A673 (cell line): ENCODE data around the gene MFRP. TPM values are rescaled to one million over a fixed set of nuclear protein-coding genes. Genes with fewer than 3 reads are reported as not detected.
A peak's percentile ranks its signal among the peaks of the same experiment; 100 is the strongest.

Source experiments
- BruUV-seq: library from RNA; stranded (reverse); fragments of 400-500 nt; replicated peaks from 2 replicates; lab custom pipeline; 2021; lab: Mats Ljungman, UMichigan
- CTCF ChIA-PET: fragments of 300-600 bp; sonication (Branson Sonifier 250); formaldehyde crosslinking; loops from one replicate; lab custom pipeline; 2022; ENCODE audit warnings: antibody characterized with exemption; lab: Charles Lee
- POLR2A ChIA-PET: fragments of 300-600 bp; sonication (Branson Sonifier 250); formaldehyde crosslinking; loops from one replicate; lab custom pipeline; 2022; ENCODE audit warnings: antibody characterized with exemption; ENCODE audit not compliant: low non-redundant PET; lab: Charles Lee
- DNase-seq: peaks from one replicate; pipeline ENCODE4 v3.0.0-alpha.2; 2015; ENCODE audit warnings: low spot score
- H3K27ac ChIP-seq: fragments of 200-600 bp; sonication (generic); 2 replicates; pipeline ENCODE4 v1.5.1; 2016; ENCODE audit warnings: mixed run types, low read depth, mild to moderate bottlenecking, mixed read lengths, antibody characterized with exemption, low read length; ENCODE audit not compliant: poor library complexity, severe bottlenecking
- H3K27me3 ChIP-seq: fragments of 200-600 bp; sonication (generic); replicated peaks from 2 replicates; pipeline ENCODE4 v1.6.1; 2017; ENCODE audit warnings: mixed run types, low read depth, mild to moderate bottlenecking, mixed read lengths, antibody characterized with exemption, low read length; ENCODE audit not compliant: insufficient read depth, poor library complexity
- H3K36me3 ChIP-seq: fragments of 200-600 bp; sonication (generic); 2 replicates; pipeline ENCODE4 v1.6.1; 2016; ENCODE audit warnings: mixed run types, mild to moderate bottlenecking, mixed read lengths, antibody characterized with exemption, low read length; ENCODE audit not compliant: insufficient read depth, poor library complexity, severe bottlenecking
- H3K4me1 ChIP-seq: fragments of 200-600 bp; sonication (generic); 2 replicates; pipeline ENCODE4 v1.6.1; 2017; ENCODE audit warnings: mixed run types, mild to moderate bottlenecking, mixed read lengths, antibody characterized with exemption, low read length; ENCODE audit not compliant: insufficient read depth, poor library complexity, severe bottlenecking
- H3K4me3 ChIP-seq: fragments of 200-600 bp; sonication (generic); 2 replicates; pipeline ENCODE4 v1.5.1; 2016; ENCODE audit warnings: low read depth, mixed run types, mild to moderate bottlenecking, mixed read lengths, low read length; ENCODE audit not compliant: poor library complexity, severe bottlenecking
- H3K9me3 ChIP-seq: fragments of 200-600 bp; sonication (generic); 2 replicates; pipeline ENCODE4 v1.6.1; 2016; ENCODE audit warnings: mixed run types, low read depth, mild to moderate bottlenecking, mixed read lengths, antibody characterized with exemption, low read length; ENCODE audit not compliant: poor library complexity, severe bottlenecking
- CTCF ChIP-seq: fragments of 300-800, 200-600 bp; sonication (generic); conservative IDR thresholded peaks from 2 replicates; pipeline ENCODE4 v1.5.1; 2017; ENCODE audit warnings: low read depth, mild to moderate bottlenecking, antibody characterized with exemption, low read length, moderate library complexity, mixed read lengths
- EZH2 ChIP-seq: fragments of 200-600 bp; sonication (generic); IDR thresholded peaks from 2 replicates; pipeline ENCODE4 v1.6.1; 2017; ENCODE audit warnings: borderline replicate concordance, low read depth, mild to moderate bottlenecking, mixed read lengths, antibody characterized with exemption, low read length; ENCODE audit not compliant: poor library complexity, severe bottlenecking
- intact Hi-C: fragments of 100-400 bp; cut with micrococcal nuclease; formaldehyde crosslinking; loops from one replicate; pipeline ENCODE4 v1.10.0; 2022; ENCODE audit not compliant: unreplicated experiment
- total RNA-seq: library from RNA; stranded (reverse); gene quantifications from 2 replicates; pipeline ENCODE4 v1.2.3, GENCODE V29; 2021

The MFRP gene
- total RNA-seq, 1 experiment from 2014 or later = not detected

GRCh38 chr11:119371778-119372182 is 25.3 kb upstream of the MFRP start:
- ChIA-PET POLR2A (no interaction called here), CTCF (interaction anchor here (1.0 to 3.5 kb wide), 4 partner anchors 9 to 33 kb away, joined by 3 to 34 read pairs (median 7); partner anchors contain the start of gene USP2)
- Histone ChIP-seq H3K4me1 (peaks cover 37% of the 10 kb centered on the region), H3K9me3 (no peaks in the 10 kb centered on the region), H3K36me3 (no peaks in the 10 kb centered on the region), H3K27ac (no peak overlapping the region), H3K4me3 (no peak overlapping the region), H3K27me3 (no peaks in the 10 kb centered on the region)
- DNase-seq = peak; percentile 78
- BruUV-seq = no TSS peak
- TF ChIP-seq CTCF = peak; percentile 59
- no peak for TF ChIP-seq EZH2
- intact Hi-C loops = no loop called here

DNA sequence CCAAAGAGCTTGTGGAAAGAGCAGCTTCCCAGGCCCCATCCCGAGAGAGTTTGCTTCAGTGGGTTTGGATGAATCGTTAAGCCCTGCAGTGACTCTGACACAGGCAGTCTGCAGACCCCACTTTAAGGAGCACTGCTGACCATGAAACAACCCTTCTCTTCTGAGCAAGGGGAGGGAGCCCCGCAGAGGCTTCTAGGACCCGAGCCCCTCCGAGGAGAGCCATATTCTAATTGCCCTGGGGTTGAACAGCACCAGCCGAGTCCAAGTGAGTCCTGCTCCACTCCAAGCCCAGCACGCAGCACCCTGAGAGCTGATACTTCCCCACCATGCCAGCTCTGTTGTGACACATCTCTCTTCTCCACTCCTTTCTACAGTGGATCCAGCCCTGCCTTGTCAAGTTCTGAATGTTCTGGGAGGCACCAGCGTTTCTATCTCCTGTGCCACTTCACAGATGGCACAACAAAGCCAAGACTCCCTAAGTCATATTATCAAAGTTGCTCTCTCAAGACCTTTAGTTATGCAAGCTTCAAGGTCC is 24.6 kb upstream of the MFRP start:
- ChIA-PET CTCF (interaction anchor here (1.0 to 3.5 kb wide), 4 partner anchors 10 to 33 kb away, joined by 3 to 34 read pairs (median 7); partner anchors contain the start of gene USP2), POLR2A (no interaction called here)
- Histone ChIP-seq H3K9me3 (no peaks in the 10 kb centered on the region), H3K27ac (no peak overlapping the region), H3K4me1 (peaks cover 37% of the 10 kb centered on the region), H3K27me3 (no peaks in the 10 kb centered on the region), H3K4me3 (no peak overlapping the region), H3K36me3 (no peaks in the 10 kb centered on the region)
- no TSS peak for BruUV-seq
- no peak for DNase-seq
- no peak for TF ChIP-seq CTCF
- no peak for TF ChIP-seq EZH2
- intact Hi-C loops = no loop called here

GRCh38 chr11:119370486-119371046 is 24.1 kb upstream of the MFRP start:
- no peak for DNase-seq
- ChIA-PET POLR2A (interaction anchor here (0.6 kb wide), 1 partner anchor 55 kb away, joined by 7 read pairs; no protein-coding TSS in a partner anchor), CTCF (no interaction called here)
- no peaks in the 10 kb centered on the region for H3K27me3 ChIP-seq
- no peak overlapping the region for H3K4me3 ChIP-seq
- BruUV-seq = no TSS peak
- no peak overlapping the region for H3K27ac ChIP-seq
- H3K36me3 ChIP-seq = no peaks in the 10 kb centered on the region
- TF ChIP-seq EZH2 = no peak
- TF ChIP-seq CTCF = no peak
- peaks cover 37% of the 10 kb centered on the region for H3K4me1 ChIP-seq
- no peaks in the 10 kb centered on the region for H3K9me3 ChIP-seq
- intact Hi-C loops = no loop called here
